ENCODE data around the gene PHLDB1.

GRCh38 chr11:118581057-118581456, 26.4 kb upstream of the PHLDB1 start:
- TF ChIP-seq CTCF (IDR thresholded peaks at IDR 0.05) = no peak
- TF ChIP-seq POLR2A (IDR thresholded peaks at IDR 0.05) = no peak

Data from esophagus squamous epithelium (tissue), 4 donors.